Measurements from ENCODE around the gene GNAO1.

The GNAO1 gene

DNA sequence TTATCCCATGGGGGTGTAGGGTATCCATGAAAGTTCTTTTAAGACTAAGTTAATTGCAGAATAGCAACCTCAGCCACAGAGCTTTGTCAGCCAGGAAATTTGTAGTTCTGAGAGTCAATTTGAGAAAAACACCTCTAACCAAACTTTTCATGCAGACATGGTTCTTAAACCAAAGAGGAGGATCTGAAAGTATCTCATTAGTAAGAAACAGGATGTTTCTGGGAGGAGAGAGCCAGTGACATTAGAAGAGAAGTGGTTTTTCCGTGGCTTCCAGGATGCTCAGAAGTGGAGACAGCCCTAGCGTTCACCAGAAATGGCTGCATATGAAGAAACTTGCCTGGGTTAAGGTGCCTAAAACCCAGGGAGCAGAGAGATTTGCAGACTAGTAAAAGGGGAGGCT is 7.9 kb downstream of the GNAO1 start:
- Histone ChIP-seq H3K27ac (replicated peaks) (no peak overlapping the region), H3K27me3 (ENCODE audit: insufficient read depth, poor library complexity, severe bottlenecking) (peaks cover 12% of the 10 kb centered on the region), H3K4me3 (replicated peaks; ENCODE audit: insufficient read depth, low read length) (no peak overlapping the region)
- DNase-seq (ENCODE audit: low read depth in 1 of 2, low spot score in 1 of 2) = no peak
- TF ChIP-seq GABPA (IDR thresholded peaks at IDR 0.05; ENCODE audit: low read depth) (no peak), POLR2AphosphoS5 (IDR thresholded peaks at IDR 0.05; ENCODE audit: low read depth) (no peak), CTCF (IDR thresholded peaks at IDR 0.05; ENCODE audit: insufficient read depth, low read length) (no peak), SPI1 (IDR thresholded peaks at IDR 0.05; ENCODE audit: borderline replicate concordance, low read depth) (no peak)
- TF ChIP-seq, protein P1, sequence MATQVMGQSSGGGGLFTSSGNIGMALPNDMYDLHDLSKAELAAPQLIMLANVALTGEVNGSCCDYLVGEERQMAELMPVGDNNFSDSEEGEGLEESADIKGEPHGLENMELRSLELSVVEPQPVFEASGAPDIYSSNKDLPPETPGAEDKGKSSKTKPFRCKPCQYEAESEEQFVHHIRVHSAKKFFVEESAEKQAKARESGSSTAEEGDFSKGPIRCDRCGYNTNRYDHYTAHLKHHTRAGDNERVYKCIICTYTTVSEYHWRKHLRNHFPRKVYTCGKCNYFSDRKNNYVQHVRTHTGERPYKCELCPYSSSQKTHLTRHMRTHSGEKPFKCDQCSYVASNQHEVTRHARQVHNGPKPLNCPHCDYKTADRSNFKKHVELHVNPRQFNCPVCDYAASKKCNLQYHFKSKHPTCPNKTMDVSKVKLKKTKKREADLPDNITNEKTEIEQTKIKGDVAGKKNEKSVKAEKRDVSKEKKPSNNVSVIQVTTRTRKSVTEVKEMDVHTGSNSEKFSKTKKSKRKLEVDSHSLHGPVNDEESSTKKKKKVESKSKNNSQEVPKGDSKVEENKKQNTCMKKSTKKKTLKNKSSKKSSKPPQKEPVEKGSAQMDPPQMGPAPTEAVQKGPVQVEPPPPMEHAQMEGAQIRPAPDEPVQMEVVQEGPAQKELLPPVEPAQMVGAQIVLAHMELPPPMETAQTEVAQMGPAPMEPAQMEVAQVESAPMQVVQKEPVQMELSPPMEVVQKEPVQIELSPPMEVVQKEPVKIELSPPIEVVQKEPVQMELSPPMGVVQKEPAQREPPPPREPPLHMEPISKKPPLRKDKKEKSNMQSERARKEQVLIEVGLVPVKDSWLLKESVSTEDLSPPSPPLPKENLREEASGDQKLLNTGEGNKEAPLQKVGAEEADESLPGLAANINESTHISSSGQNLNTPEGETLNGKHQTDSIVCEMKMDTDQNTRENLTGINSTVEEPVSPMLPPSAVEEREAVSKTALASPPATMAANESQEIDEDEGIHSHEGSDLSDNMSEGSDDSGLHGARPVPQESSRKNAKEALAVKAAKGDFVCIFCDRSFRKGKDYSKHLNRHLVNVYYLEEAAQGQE (IDR thresholded peaks at IDR 0.05; ENCODE audit: insufficient replicate concordance, low read depth) = no peak

DNA sequence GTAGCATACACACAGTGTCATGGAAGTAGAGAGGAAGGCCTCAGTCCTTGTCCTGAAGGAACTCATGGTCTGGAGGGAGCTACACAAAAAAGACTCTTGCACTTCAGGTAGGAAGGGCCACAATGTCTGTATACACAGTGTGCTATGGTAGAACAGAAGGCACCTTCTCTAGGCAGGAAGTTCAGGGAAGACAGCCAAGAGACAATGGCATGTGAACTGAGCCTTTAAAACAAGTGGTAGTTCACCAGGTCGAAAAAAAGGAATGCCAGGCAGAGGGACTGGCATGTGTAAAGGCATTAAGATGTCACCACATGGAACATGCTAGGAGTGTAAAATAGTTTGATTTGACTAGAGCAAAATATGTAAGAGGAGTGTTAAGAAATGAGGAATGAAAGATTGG is 9.7 kb downstream of the GNAO1 start:
- H3K4me3 ChIP-seq (replicated peaks; ENCODE audit: insufficient read depth, low read length) = no peak overlapping the region
- H3K27ac ChIP-seq (replicated peaks) = no peak overlapping the region
- TF ChIP-seq GABPA (IDR thresholded peaks at IDR 0.05; ENCODE audit: low read depth) (no peak), CTCF (IDR thresholded peaks at IDR 0.05; ENCODE audit: insufficient read depth, low read length) (no peak), POLR2AphosphoS5 (IDR thresholded peaks at IDR 0.05; ENCODE audit: low read depth) (no peak), SPI1 (IDR thresholded peaks at IDR 0.05; ENCODE audit: borderline replicate concordance, low read depth) (no peak)
- TF ChIP-seq, protein P1 (IDR thresholded peaks at IDR 0.05; ENCODE audit: insufficient replicate concordance, low read depth) = no peak
- DNase-seq (ENCODE audit: low read depth in 1 of 2, low spot score in 1 of 2) = no peak
- H3K27me3 ChIP-seq (ENCODE audit: insufficient read depth, poor library complexity, severe bottlenecking) = peaks cover 2% of the 10 kb centered on the region

DNA sequence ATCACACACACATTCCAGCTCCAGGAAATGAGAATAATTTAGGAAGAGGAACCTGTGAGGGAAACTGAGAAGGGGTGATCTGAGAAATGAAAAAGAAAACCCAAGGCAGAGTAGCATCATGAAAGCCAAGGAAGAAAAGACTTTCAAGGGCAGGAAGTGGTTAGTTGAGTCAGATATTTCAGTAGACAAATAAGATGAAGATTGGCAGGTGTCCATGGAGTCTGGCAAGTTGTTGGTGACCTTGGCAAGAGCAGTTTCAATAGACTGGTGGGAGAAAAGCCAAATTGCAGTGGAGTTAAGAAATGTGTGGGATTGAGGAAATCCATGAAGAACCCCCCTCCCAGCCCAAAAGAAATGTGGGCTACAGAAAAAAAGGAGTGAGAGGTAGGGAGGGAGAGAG is 10.7 kb downstream of the GNAO1 start:
- no peak overlapping the region for H3K27ac ChIP-seq (replicated peaks)
- TF ChIP-seq, protein P1 (IDR thresholded peaks at IDR 0.05; ENCODE audit: insufficient replicate concordance, low read depth) = no peak
- TF ChIP-seq POLR2AphosphoS5 (IDR thresholded peaks at IDR 0.05; ENCODE audit: low read depth) (no peak), GABPA (IDR thresholded peaks at IDR 0.05; ENCODE audit: low read depth) (no peak), SPI1 (IDR thresholded peaks at IDR 0.05; ENCODE audit: borderline replicate concordance, low read depth) (no peak), CTCF (IDR thresholded peaks at IDR 0.05; ENCODE audit: insufficient read depth, low read length) (no peak)
- DNase-seq (ENCODE audit: low read depth in 1 of 2, low spot score in 1 of 2) = no peak
- peaks cover 2% of the 10 kb centered on the region for H3K27me3 ChIP-seq (ENCODE audit: insufficient read depth, poor library complexity, severe bottlenecking)
- no peak overlapping the region for H3K4me3 ChIP-seq (replicated peaks; ENCODE audit: insufficient read depth, low read length)
